HG02870 (cell line): ENCODE data around the gene ASCL1.

ENCODE experiments used
- ATAC-seq: cut with Tn5 transposase; IDR thresholded peaks from one replicate; pipeline ENCODE4 v1.9.1; 2021; ENCODE audit warnings: mild to moderate bottlenecking, moderate library complexity; ENCODE audit not compliant: unreplicated experiment

Gene ASCL1

DNA sequence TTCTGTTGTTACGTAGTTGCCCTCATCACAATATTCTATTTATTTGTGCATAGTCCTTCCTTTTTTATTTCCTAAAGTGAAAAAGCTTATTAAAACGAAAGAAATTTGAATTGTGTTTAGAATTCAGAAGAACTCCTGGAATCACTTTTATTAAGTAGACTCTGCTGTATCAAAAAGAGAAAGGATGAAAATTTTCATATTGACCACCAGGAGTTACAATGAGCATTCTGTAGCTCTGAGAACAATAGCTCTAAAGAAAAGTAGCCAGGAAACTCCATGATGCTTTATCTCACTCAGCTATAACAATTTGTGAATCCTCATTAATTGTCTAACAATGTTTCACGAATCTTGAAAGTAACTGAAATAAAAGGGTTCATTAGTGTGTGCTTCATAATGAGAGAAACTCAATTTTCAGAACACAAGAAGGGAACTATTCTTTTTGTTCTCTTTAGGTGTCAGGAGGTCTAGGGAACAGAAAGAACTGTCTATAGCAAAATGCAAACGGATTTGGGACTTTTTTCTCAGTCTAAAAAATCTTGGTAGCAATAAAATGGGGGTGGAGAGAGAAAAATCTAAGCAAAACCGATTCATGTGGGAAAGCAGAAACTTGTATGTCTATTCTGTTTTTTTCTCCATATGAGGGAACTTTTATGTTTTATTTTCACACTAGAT, 19.3 kb downstream of the ASCL1 start:
- no peak for ATAC-seq

DNA sequence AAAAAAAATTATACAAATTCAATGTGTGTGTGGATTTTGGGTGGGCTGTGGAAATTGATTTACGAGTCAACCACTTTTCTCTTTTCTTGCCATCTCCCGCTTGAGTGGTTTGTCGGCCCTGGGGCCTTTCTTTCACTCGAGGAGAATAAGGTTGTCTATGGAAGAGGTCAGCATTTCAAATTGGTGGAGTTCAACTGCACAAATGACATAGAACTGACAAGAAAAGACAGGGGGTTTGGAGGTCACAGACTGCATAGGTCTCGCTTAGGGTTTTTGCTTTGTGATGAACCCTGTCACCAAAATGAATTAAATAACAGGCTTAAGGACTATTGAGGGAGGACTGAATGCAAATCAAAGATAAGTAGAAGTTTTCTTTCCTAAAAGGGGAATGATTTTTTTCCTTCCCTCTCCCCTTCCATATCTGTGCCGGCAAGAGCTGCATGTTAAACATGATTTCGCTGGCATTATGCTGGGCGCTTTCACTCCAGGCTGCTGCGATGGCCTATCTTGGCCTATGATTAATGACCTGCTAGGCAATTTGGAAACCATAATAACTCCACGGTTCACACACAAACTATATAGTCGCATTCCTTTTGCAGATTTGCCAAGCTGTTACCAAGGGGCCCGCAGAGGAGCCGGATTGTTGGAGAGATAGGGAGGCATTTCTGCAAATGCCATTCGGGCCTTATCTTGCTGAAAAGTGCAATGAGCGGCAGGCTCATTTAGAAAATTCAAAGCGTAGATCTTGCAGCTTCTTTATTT, 20.7 kb downstream of the ASCL1 start:
- no peak for ATAC-seq

DNA sequence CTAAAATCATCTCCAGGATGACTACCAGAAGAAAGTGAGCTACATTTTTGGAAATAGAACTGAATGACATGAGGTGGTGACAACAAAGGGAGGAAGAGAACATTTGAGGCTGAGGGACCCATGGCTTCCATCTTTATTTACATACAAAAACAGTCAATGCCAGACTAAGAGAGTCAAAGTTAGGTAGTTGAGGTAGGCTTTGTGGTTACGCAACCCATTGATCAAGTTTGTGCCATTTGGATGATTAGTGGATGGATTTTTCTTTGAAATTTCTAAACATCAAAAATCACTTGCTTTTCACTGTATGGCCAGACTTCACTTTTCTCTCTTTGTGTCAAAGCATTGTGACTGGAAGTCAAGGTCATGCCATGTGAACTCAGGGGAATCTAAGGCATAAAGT, 22.9 kb downstream of the ASCL1 start:
- ATAC-seq = no peak

DNA sequence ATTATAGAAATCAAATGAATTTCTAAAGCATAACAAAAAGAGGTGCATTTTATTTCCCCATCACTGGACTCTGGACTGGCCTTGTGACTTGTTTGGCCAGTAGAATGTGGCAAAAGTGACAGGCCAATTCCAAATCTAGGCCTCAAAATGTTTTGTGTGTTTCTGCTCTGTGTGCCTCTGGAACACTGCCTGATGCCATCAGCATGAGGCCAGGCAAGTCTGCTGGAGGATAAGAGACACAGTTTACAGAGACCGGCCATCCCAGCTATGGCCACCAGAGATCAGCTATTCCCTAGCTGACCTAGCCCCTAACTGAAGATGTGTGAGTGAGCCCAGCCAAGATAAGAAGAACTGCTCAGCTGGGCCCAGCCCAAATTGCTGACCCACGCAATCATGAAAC, 32.9 kb downstream of the ASCL1 start:
- no peak for ATAC-seq

DNA sequence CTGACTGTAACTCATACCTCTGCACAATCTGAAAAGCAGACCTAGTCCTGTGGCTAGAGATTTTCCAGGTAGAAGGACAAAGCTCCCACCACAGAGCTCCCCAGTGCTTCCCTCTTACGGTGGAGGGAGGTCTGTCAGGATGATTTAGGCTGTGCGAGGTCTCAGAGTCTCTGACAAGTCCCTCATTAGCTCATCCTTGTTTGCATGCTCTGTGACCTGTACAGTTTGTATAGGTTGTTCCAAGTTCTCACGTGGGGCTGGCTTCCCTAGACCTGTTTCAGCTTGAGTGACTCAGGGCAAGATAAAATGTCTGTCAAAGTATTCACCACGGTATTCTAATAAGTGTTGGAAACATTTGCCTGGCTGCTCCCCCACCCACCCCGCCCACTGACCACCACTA, 34.8 kb downstream of the ASCL1 start:
- ATAC-seq = peak; percentile 62

DNA sequence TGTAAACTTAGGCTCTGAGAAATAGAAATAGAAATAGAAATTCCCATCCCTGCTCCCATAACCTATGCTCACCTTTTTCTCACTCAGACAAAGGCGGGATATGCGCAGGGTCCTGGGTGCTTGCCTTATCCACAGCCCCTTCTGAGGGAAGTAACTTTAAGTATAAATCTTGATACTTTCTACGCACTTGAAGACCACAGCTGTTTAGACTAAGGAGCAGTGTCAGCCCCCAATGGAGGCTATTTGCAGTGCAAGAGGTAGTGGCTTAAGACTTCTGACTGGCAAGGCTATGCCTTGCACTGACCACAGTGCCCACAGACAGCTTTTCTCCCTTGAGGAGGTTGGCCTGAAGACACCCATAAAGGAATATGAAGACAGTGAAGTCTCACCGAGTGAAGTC, 35.2 kb downstream of the ASCL1 start:
- ATAC-seq = no peak

DNA sequence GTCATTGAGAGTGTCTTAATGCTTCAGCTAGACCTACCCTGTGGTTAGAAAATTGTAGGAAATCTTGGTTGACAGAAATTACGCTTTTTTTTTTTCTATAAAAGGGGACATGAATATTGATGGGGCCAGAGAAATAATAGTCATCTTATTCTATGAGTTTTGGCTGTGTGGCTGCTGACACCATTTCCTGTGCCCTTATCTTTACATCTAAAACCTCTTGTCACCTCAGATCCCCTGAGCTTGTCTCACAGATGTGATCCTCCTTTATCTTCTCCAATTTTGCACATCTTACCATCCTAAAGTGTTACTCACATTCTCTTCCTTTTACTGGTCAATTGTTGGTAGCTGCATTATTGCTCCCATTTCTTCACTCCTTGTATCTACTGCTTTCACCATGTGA, 36.1 kb downstream of the ASCL1 start:
- no peak for ATAC-seq

DNA sequence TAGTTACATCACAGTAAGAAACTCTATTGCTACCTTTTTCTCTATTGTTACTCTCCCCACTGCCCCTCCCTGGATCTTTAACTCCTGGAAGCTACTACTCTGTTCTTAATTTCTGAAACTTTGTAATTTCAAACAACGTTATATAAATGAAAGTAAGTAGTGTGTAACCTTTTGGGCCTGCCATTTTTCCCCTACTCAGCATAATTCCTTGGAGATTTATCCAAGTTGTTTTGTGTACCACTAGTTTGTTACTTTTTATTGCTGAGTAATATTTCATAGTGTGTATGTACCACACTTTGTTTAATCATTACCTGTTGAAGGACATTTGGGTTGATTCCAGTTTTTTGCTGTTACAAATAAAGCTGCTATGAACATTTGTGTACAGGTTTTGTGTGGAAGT, 37.9 kb downstream of the ASCL1 start:
- no peak for ATAC-seq
